Measurements from ENCODE around the gene ITPR1.

ITPR1 gene

GRCh38 chr3:4839278-4839677 is 346.1 kb downstream of the ITPR1 start:
- no peak for DNase-seq

GRCh38 chr3:4841225-4841624 is 348.1 kb downstream of the ITPR1 start:
- DNase-seq = no peak

DNA sequence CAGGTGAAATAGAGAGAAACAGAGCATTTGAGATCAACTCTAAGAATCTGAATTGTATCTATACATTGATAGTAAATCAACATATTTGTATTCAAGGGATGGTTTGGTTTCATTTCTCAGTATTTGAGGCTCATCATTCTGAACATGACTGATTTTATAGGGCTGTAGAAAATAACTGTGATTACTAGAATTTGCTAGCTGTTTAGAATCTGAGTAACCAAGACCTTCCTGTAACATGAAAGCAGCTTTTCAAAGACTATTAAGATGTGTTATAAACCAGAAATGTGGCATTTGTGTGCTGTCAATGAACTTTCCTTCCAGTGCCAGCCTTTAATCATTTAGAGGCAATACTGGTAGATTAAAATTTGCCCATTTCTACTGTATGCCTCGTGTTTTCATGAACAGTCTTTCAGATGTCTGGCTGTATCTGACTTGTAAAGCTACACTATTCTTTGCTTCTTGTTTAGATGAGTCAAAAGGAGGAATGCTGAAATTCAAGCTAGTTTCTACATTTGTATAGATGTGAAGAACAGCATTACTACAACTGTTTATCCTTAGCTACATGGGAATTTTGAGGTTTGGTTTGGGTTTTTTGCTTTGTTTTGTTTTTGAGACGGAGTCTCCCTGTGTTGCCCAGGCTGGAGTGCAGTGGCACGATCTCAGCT is 348.8 kb downstream of the ITPR1 start:
- DNase-seq = no peak

DNA sequence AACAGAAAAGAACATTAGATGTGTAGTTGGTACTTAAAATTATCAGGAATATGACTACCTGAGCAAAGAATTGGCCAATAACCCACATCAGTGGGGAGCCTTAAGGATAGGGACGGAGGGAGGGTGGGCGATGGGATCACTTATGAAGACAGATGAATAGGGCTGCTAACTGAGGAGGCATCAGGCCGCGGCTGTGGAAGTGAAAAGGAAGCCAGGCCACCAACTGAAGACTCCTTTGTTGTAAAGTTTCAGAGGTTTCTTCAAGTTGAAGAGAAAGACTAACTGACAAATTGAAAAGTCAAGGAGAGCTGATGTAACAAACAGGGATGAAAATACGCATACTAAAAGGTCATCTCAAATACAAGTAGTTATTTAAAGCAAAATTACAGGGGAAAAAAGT is 350.5 kb downstream of the ITPR1 start:
- DNase-seq = no peak

DNA sequence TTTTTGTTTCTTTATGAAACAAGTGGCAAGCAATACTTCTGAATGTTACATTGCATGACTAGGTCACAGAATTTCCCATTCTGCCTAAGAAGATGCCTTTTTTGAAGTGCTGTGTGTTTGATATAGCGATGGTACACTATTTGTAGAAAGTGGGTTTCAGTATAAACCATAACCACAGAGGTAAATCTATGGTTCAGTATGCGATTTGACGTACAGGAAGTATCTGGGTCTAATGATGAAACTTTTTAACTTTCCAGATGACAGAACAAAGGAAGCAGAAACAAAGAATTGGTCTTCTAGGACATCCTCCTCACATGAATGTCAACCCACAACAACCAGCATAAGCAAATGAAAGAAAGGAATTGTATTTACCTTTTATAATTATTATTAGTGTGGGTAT is 352.7 kb downstream of the ITPR1 start:
- no peak for DNase-seq

DNA sequence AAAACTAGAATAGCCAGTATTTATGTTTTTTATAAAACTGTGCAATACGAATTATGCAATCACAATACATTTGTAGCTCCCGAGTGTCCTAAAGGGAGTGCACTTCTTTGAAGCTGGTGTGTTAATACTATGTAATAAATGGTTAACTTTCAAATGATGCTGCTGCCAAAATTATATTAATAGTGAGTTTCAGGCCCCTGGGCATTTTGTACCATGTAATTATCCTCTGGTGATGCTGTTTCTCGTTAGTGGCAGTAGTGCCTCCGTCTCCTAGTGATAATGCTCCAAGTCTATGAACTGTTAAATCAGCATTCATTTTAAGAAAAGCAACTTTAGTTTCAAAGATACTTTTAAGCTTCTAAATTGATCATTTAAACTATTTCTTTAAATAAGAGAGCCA is 353.4 kb downstream of the ITPR1 start:
- no peak for DNase-seq

- DNase-seq = no peak
Observed at GRCh38 chr3:4848176-4848825, 355.2 kb downstream of the ITPR1 start.

DNA sequence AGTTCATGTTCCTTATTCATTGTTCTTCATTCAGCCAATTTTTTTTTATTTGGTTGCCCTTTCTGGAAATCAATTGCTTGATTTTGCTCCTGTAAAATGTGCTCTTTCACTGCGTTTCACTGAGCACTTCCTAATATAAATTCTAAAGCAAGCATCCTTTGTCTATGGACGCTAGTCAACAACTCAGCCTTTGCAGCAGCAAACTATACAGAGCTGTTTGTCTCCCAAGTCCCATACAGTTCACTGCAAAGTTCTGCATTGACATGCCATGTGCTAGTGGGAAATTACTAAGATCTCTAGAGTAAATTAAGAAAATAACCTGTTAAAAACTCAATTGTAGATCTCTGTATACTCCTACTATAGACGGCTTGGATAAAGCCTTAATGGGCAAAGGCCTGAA is 356.0 kb downstream of the ITPR1 start:
- no peak for DNase-seq

GRCh38 chr3:4849739-4850138 is 356.6 kb downstream of the ITPR1 start:
- DNase-seq = no peak

- no peak for DNase-seq
Observed at GRCh38 chr3:4850211-4850927, 357.2 kb downstream of the ITPR1 start.

GRCh38 chr3:4850928-4851265 is 357.7 kb downstream of the ITPR1 start:
- no peak for DNase-seq

DNA sequence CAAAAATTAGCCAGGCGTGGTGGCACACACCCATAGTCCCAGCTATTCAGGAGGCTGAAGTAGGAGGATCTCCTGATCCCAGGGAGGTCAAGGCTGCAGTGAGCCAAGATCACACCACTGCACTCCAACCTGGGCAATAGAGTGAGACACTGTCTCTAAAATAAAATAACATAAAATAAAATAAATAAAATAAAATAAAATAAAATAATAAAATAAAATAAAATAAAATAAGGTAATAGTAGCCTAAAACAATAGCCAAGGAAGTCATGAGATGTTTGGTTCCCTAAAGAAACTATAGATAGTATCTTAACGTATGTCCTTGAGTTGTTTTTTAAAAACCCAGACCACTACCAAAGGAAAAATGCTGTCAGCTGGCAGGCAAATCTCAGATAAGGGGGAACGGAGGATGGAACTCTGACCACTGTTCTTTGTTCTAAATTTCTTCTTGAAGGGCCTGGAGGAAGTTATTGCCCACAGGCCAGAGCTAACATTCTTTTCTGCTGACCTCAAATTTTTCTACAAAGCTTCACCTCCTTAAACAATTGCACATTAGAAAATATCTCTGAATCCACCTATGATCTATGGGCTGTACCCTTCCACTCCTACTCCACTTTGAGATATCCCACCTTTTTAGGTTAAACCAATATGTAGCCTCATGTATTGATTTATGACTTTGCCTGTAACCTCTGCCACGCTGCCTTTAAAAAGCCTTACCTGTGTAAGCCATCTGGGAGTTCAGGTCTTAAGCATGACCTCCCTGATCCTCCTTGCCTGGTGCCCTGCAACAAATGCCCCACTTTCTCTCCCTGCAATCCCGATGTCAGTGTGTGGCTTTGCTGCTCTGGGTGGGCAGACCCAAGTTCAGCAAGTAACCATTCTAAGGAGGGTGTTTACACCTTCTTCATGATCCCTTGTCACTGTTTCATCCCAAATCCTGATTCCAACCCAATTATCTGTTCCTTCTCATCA is 359.9 kb downstream of the ITPR1 start:
- DNase-seq = no peak

- no peak for DNase-seq
Observed at GRCh38 chr3:4853749-4854140, 360.6 kb downstream of the ITPR1 start.

GRCh38 chr3:4855676-4856075 is 362.5 kb downstream of the ITPR1 start:
- no peak for DNase-seq

DNA sequence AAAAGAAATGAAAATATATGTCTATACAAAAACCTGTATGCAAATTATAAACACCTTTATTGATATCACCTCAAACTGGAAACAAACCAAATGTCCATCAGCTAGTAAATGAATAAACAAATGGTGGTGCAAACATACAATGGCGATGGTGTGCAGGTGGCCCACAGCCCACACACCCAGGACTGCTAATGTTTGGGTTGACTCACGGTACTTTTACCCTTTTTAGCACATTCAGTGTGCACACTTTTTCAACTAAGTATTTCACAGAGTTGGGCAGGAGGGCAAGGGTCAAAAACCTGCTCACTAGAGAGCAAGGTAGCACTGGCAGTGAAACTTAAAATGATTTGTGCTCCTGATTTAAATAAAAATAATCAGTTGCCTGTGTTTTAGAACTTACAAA is 363.0 kb downstream of the ITPR1 start:
- no peak for DNase-seq

- no peak for DNase-seq
Observed at GRCh38 chr3:4856564-4856963, 363.4 kb downstream of the ITPR1 start.

DNA sequence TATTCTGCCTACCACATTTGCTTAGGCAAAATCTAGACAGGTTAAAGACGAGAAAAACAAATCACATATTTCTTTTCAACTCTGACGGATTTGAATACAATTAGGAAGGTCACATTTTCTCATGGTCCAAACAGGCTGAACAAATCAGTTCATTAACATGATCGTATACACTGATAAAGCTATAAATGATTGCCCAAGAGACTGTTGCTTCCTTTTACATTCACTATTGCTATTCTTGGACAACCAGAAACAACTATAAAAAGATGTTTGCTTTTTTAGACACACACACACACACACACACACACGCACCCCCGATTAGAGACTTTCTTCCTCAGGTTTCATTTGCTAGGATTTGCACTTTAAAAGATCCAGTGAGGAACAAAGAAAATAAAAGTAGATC is 363.8 kb downstream of the ITPR1 start:
- no peak for DNase-seq

DNA sequence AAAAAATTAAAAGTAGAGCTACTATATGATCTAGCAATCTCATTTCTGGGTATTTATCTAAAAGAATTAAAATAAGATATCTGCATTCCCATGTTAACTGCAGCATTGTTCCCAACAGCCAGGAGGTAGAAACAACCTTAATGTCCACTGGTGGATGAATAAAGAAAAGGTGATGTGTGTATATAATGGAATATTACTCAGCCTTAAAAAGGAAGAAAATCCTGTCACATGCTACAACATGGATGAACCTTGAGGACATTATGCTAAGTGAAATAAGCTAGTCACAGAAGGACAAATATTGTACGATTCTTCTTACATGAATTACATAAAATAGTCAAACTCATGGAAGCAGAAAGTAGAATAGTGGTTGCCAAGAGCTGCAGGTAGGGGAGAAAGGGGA is 366.6 kb downstream of the ITPR1 start:
- no peak for DNase-seq

DNA sequence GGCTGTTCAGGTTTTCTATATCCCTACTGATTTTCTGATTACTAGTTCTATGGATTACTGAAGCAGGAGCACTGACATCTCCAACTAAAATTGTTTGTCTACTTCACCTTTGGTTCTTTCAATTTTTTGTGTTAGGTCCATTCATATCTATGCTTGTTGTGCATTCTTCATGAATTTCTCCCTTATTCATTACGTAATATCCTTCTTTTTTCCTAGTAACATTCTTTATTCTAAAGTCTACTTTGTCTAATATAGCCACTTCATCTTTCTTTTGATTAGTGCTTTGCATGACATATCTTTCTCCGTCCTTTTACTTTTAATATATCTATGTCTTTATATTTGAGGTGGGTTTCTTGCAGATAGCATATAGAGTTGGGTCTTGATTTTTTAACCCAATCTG is 369.8 kb downstream of the ITPR1 start:
- no peak for DNase-seq

- DNase-seq = no peak
Observed at GRCh38 chr3:4864503-4864902, 371.4 kb downstream of the ITPR1 start.

GRCh38 chr3:4865714-4866113 is 372.6 kb downstream of the ITPR1 start:
- no peak for DNase-seq

DNA sequence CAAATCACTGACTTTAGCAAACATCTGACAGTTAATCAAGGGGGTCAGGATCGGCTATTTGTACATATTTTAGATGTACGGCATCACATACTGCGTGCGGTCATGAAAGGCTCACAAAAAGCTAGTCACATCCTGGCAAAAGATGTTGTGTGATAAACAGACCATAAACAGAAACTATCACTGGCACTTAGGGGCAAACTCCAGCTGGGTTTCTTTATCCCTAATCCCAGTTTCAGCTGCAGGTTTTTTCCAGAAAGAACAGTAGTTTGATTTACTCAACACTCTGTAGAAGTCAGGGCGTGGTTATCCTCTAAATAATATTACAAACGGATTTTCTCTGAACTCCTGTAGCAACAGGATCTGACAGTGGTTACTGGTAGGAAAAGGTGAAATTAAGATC is 373.7 kb downstream of the ITPR1 start:
- DNase-seq = no peak

DNA sequence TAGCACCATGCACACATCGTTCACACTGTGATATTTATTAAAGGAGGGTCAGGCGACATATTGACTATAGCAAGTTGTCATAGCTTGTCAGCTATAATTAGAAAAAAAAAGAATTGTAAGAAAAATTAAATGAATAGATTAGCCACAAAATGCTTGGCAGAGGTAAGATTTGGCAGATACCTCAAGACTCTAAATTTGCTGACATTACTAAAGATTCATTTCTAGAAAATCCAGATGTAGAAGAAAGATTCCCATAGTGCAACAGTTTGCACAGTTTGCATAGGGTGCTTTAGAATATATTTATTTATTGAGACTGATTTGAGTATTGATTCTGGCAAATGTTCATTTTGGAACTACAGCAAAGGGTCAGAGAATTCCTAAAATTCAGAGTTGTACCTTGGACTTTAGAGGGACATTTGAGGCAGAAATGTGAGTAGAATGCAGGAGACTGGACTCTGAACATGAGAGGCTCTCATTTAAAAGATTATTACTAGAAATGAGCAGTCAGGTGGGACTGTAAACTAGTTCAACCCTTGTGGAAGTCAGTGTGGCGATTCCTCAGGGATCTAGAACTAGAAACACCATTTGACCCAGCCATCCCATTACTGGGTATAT is 384.1 kb downstream of the ITPR1 start:
- DNase-seq = no peak
